GM21447 (cell line): Measurements from ENCODE around the gene SCGB1C1.
"Not testable (repeated sequence)": the region's sequence is repeated elsewhere in the genome, so short reads cannot be mapped to it uniquely, and the experiment has no call there.

Experiments
- ATAC-seq: cut with Tn5 transposase; IDR thresholded peaks from one replicate; pipeline ENCODE4 v1.9.1; 2021; ENCODE audit not compliant: unreplicated experiment

Gene SCGB1C1

GRCh38 chr11:192674-193128 is at the start of gene SCGB1C1:
TSS of gene SCGB1C1 (plus strand) at chr11:193078. CDS start at chr11:193100, 22 bp downstream.
- ATAC-seq, result not testable (repeated sequence)

GRCh38 chr11:180242-180641 is 12.6 kb upstream of the SCGB1C1 start:
- ATAC-seq, result not testable (repeated sequence)

DNA sequence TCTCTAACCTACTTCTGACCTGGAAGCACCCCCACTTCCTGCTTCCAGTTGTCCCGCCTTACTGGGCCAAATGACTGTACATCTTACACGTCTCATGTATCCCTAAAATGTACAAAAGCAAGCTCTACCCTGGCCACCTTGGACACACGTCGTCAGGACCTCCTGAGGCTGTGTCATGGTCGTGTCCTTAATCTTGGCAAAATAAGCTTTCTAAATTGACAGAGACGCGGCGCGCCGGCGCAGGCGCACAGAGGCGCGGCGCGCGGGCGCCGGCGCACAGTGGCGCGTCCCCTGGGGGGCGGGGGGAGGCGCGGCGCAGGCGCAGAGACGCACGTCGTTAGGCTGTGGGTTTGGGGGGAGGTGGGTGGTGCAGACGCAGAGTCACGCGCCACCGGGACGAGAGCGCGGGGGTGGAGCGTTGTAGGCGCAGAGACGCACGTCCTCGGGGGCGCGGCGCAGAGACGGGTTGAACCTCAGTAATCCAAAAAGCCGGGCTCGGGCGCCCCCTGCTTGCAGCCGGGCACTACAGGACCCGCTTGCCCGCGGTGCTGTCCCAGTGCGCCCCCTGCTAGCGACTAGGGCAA is 3.6 kb upstream of the SCGB1C1 start:
- not testable (repeated sequence) for ATAC-seq

- ATAC-seq, result not testable (repeated sequence)
Measured at GRCh38 chr11:189843-190311, 3.0 kb upstream of the SCGB1C1 start.

DNA sequence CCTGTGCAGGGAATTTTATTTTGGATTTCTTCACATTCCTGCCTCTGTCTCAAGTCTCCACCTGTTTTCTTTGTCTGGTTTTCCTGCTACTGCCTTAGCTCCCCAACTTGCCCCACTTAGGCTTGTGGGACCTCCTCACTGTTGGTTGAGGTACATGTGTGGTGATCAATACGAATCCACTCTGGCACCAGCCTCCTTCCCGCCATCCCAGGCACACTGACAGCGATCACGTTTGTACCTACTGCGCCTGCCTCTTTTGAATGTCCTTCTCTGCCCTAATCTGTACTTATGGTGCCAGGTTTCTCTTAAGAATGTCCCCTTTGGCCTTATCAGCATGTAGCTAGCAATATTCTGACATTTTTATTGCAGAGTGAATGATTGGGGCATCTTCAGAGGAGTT is 2.3 kb upstream of the SCGB1C1 start:
- not testable (repeated sequence) for ATAC-seq

DNA sequence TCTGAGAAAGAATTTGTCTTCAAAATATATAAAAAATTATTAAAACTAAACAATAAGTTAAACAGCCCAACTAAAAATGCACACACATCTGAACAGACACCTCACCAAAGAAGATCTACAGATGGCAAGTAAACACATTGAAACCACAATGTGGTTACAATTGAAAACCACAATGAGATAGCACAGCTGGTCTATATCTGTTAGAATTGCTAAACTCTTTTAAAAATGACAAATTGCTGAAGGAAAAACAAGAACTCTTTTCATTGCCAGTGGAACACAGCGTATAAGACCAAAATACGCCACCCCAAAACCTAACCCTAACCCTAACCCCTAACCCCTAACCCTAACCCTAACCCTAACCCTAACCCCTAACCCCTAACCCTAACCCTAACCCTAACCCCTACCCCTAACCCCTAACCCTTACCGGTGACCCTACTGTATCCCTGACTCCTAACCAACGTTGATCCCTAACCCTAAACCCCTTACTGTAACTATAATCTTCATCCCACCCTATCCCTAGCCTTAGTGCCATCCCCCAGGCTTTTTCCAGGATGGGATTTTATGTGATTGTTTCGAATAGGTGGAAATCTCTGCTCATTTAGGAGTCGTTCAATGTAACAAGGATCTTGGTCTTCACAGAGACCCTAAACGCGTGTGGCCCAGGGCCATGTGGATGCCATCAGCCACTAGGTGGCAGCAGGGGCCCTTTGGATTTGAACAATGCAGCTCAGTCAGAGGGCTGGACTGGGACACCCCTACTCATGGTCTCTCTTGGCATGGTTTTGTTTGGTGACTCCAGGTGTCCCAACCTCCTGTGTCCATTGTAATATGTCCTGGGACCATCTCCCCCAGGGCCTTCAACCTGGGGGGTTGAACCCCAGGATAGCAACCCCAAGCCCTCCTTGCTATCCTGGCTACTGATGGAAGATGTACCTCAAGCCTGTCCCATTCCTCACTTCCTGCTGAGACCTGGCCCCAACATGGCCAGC is 1.1 kb upstream of the SCGB1C1 start:
- not testable (repeated sequence) for ATAC-seq

DNA sequence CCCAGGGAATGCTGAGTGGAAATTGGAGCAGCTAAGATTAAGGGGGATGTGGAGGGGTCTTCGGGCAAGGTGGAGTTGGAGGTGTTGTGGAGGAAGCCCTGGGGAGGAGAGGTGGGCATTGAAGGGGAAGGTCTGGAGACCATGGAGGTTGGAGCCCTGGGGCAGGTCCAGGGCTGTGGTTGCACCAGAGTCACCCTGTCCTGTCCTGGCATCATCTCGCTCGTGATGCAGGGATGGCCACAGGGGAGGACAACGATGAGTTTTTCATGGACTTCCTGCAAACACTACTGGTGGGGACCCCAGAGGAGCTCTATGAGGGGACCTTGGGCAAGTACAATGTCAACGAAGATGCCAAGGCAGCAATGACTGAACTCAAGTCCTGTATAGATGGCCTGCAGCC is 603 bp downstream of the SCGB1C1 start:
- not testable (repeated sequence) for ATAC-seq

DNA sequence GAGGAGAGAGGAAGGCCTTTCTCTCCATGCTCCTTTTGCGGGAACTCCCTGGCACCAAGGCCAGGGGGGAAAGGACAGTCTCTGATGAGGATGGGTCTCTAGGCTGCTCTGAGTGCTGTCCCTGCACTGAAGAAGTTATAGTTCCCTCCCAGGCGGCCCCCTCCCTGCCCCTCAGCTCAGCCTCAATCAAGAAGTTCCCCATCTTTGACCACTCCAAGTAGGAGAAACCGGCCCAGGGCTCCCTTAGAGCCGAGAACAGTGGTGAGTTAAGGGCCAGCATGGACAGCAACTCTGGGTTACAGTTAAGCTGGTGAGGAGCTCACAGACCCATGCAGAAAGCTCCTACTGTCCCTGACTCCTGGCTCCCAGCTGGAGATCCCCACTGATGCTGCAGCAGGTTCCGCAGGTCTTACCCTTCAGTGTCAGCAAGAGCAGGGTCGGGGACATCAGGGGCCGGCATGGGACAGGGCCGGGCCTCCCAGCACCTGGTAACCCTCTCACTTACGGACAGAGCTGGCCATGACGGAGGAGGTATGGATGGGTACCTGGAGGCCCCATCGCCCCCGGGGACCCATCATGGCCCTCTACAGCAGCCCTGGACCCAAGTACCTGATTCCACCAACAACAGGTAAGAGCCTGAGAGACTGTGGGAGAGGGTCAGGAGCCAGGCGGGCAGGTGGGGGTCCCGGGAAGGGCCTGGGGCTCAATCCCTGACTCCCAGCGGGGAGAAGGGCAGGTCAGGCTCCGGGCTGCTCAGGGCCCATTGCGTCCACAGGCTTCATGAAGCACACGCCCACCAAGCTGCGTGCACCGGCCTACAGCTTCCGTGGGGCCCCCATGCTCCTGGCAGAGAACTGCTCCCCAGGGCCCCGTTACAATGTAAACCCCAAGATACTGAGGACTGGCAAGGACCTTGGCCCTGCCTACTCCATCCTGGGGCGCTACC is 4.2 kb downstream of the SCGB1C1 start:
- ATAC-seq, result no peak

DNA sequence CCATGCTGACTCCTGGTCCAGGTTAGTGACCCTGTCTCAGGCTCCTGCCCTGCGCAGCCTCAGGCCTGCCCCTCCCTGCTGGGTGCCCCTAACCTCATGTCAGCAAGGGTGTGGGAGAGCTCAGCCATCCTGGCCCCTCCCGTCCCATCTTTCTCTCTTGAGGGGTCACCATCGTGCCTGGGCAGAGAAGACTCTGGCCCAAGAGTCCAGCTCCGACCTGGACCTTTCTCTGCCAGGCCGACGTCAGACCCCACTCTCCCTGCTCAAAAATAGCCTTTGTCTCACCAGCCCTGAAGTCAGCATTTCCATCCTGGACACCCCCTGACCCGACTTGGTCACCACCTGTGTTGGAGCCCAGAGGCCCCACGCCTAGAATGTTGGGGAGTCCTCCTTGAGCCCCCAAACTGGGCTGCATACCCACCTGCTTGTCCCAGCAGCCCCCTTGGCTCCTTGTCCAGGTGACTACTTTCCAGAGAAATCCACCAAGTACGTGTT is 4.9 kb downstream of the SCGB1C1 start:
- no peak for ATAC-seq

GRCh38 chr11:198236-198806 is 5.4 kb downstream of the SCGB1C1 start:
- ATAC-seq, result no peak

DNA sequence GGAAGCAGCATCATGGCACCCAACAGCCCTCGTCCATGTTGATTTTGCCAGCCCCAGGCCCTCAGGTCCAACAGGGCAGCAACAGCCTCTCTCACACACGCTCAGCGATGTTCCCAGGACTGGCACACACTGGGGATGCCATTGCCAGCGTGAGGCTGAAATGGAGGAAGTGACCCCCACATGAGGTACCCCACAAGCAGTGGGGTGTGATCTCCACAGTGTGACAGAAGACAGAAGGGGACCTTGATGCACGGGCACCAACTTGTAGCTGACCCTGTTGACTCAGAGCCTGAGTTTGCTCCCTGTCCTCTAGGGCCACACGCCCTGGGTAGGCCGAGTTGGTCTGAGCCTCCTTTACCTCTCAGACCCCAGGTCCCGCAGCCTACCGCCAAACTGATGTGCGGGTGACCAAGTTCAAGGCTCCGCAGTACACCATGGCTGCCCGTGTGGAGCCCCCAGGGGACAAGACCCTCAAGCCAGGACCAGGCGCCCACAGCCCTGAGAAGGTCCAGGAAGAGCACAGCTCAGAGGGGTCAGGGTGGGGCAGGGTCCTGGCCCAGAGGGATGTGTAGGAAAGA is 6.2 kb downstream of the SCGB1C1 start:
- no peak for ATAC-seq

- no peak for ATAC-seq
Measured at GRCh38 chr11:199782-200181, 6.9 kb downstream of the SCGB1C1 start.

- ATAC-seq, result no peak
Measured at GRCh38 chr11:200224-201003, 7.5 kb downstream of the SCGB1C1 start.

DNA sequence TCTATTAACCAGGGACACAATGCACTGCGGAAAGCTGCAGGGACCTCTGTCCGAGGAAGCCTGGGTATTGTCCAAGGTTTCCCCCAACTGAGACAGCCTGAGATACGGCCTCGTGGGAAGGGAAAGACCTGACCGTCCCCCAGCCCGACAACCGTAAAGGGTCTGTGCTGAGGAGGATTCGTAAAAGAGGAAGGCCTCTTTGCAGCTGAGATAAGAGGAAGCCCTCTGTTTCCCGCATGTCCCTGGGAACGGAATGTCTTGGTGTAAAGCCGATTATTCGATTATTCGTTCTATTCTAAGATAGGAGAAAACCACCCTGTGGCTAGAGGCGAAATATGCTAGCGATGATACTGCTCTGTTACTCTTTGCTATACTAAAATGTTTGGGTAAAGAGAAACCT is 9.1 kb downstream of the SCGB1C1 start:
- no peak for ATAC-seq

DNA sequence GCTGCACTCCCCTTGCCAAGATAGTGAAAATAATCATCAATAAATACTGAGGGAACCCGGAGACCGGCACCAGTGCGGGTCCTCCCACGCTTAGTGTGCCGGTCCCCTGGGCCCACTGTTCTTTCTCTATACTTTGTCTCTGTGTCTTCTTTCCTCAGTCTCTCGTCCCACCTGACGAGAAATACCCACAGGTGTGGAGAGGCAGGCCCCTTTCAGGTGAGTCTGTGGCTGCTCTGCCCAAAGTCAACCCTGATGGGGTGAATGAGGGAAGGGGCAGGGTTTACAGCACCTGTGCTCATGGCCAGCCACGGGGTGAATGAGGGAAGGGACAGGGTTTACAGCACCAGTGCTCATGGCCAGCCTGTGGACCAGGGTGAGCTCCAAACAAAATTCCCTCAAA is 9.6 kb downstream of the SCGB1C1 start:
- no peak for ATAC-seq

DNA sequence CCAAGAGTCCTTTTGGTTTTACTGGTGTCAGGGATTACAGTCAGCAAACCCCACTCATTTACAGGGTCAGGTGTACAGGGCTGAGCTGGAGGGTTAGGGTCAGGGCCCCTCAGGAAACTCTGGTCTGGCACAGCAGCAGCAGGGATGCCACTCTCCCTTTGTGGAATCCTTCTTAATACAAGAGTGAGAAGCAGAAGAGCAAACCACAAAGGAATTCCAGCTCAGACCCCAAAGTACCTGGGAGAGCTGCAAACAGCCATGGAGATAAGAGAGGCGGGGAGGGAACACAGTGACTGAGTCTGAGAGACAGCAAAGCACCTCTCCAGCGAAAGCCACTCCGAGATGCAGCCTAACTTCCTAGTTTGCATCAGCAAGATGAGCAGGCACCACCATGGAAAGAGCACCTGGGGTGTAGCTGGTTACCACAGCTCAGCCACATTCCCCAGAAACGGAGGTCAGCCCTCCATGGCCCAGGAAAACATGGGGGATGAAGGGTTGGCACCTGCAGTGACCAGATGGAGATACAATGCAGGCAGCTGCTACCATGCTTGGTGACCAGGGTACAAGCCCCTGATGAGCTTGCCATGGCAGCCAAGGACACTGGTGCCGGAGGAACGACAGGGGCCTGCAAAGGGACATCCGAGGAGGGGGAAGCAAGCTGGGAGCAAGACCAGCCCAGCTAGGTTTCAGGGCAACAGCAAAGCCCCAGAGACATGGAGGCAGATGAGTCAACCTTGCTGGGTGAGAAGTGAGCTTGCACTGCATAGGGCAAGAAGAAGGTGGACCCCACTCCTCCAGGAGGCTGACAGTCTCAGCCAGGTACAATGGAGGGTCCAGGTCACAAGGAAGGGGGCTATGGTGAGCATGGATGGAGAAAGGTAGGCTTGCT is 10.4 kb downstream of the SCGB1C1 start:
- ATAC-seq, result no peak

DNA sequence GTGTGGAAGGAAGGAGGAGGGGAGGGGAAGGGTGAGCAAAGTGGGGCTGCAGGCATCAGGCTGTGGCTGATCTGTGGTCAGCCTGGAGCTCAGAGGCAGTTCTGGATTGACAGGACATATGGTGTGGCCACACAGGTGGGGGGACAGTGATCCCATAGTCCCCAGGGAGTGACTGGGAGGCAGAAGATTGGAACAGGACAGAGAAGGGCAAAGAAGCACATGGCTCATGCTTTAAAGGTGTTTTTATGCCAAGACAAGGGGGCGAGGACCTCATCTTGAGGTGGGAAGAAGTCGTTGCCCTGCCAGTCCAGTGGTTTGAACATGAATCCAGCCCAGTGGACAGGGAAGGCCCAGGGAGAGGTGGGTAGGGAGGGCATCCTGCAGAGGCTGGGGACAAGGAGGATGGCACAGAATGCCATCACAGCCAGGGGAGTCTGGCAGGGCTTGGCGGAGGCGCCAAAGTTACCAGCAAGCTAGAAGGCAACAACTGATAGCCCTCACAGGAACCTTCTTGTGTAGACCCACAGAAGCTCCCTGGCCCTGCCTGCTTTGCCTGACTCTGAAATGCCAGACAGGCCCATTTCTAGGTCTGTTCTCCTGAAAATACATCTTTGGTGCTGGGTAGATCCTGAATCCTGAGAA is 11.2 kb downstream of the SCGB1C1 start:
- ATAC-seq, result no peak
